CD14-positive monocyte (primary cell): ENCODE data around the gene MAP2K7. TPM values are rescaled to one million over a fixed set of nuclear protein-coding genes. Genes with fewer than 3 reads are reported as not detected.
"Not testable (repeated sequence)": the region's sequence is repeated elsewhere in the genome, so short reads cannot be mapped to it uniquely, and the experiment has no call there.

ENCODE experiments used
- DNase-seq, 3 donors: peaks; one replicate each; pipeline ENCODE4 v3.0.0-alpha.2; 2011 to 2022
- H2AFZ ChIP-seq: 2 replicates; pipeline ENCODE4 v1.6.0; 2012; ENCODE audit warnings: mild to moderate bottlenecking, low read depth, low read length, inconsistent platforms; ENCODE audit not compliant: insufficient read depth, poor library complexity, severe bottlenecking
- H3K27ac ChIP-seq, 2 donors: 1 replicate in 1 of 2; 2 replicates in 1 of 2; pipeline ENCODE4 v1.5.1; 2012 to 2013; ENCODE audit warnings: low read length in 2 of 2, control low read depth in 1 of 2, inconsistent platforms in 1 of 2, low read depth in 1 of 2, mild to moderate bottlenecking in 1 of 2
- H3K27me3 ChIP-seq, 2 donors: one replicate each; pipeline versions ENCODE4 v1.6.0 to v1.6.1; 2011 to 2013; ENCODE audit warnings: low read length in 2 of 2; ENCODE audit not compliant: control insufficient read depth in 2 of 2, insufficient read depth in 2 of 2
- H3K36me3 ChIP-seq, 2 donors: replicated peaks in 1 of 2; 1 replicate in 1 of 2; 2 replicates in 1 of 2; pipeline versions ENCODE4 v1.5.1 to v1.6.1; 2012 to 2013; ENCODE audit warnings: low read length in 2 of 2, control low read depth in 1 of 2, inconsistent platforms in 1 of 2, mild to moderate bottlenecking in 1 of 2; ENCODE audit not compliant: insufficient read depth in 2 of 2, control insufficient read depth in 1 of 2
- H3K4me1 ChIP-seq, 2 donors: 1 replicate in 1 of 2; 2 replicates in 1 of 2; pipeline versions ENCODE4 v1.5.1 to v1.6.1; 2012 to 2013; ENCODE audit warnings: low read length in 2 of 2, control low read depth in 1 of 2, inconsistent platforms in 1 of 2, mild to moderate bottlenecking in 1 of 2, moderate library complexity in 1 of 2; ENCODE audit not compliant: insufficient read depth in 2 of 2, control insufficient read depth in 1 of 2
- H3K4me2 ChIP-seq: replicated peaks from 2 replicates; pipeline ENCODE3; 2012; ENCODE audit warnings: low read length, moderate library complexity, mild to moderate bottlenecking; ENCODE audit not compliant: poor library complexity, severe bottlenecking; ENCODE audit errors: extremely low read depth
- H3K4me3 ChIP-seq, 3 experiments: fragments of 200-600 bp in 1 of 3; sonication (generic) in 1 of 3; replicated peaks in 1 of 3; 1 replicate in 2 of 3; 2 replicates in 1 of 3; pipeline ENCODE4 v1.5.1; 2011 to 2013; ENCODE audit warnings: low read length in 3 of 3, mild to moderate bottlenecking in 3 of 3, control low read depth in 2 of 3, low read depth in 2 of 3, inconsistent platforms in 1 of 3, moderate library complexity in 1 of 3
- H3K79me2 ChIP-seq: 2 replicates; pipeline ENCODE4 v1.6.0; 2012; ENCODE audit warnings: mild to moderate bottlenecking, control low read depth, inconsistent platforms, low read length, moderate library complexity; ENCODE audit not compliant: insufficient read depth
- H3K9ac ChIP-seq: 2 replicates; pipeline ENCODE4 v1.6.0; 2017; ENCODE audit warnings: low read length, mild to moderate bottlenecking; ENCODE audit not compliant: insufficient read depth, poor library complexity, severe bottlenecking
- H3K9me3 ChIP-seq, 2 donors: replicated peaks in 1 of 2; 1 replicate in 1 of 2; 2 replicates in 1 of 2; pipeline versions ENCODE4 v1.5.1 to v1.6.1; 2012 to 2013; ENCODE audit warnings: low read length in 2 of 2, control low read depth in 1 of 2; ENCODE audit not compliant: control insufficient read depth in 1 of 2, insufficient read depth in 1 of 2
- H4K20me1 ChIP-seq: 2 replicates; pipeline ENCODE4 v1.6.0; 2012; ENCODE audit warnings: mild to moderate bottlenecking, low read length, control low read depth, moderate library complexity; ENCODE audit not compliant: insufficient read depth
- H3K27ac Mint-ChIP-seq, 7 donors: one replicate each; pipeline ENCODE4 v1.8.0; 2020; ENCODE audit warnings: mild to moderate bottlenecking in 7 of 7, mixed read lengths in 7 of 7, moderate library complexity in 6 of 7, inconsistent platforms in 2 of 7
- H3K27me3 Mint-ChIP-seq, 3 donors: one replicate each; pipeline ENCODE4 v1.8.0; 2021 to 2022; ENCODE audit warnings: low read depth in 3 of 3, mild to moderate bottlenecking in 3 of 3, mixed read lengths in 3 of 3, moderate library complexity in 3 of 3, inconsistent platforms in 1 of 3
- H3K36me3 Mint-ChIP-seq, 2 donors: one replicate each; pipeline ENCODE4 v1.8.0; 2020; ENCODE audit warnings: mixed read lengths in 2 of 2, inconsistent platforms in 1 of 2, mild to moderate bottlenecking in 1 of 2
- H3K4me1 Mint-ChIP-seq: one replicate; pipeline ENCODE4 v1.8.0; 2020; ENCODE audit warnings: mild to moderate bottlenecking, mixed read lengths
- H3K4me3 Mint-ChIP-seq, 2 donors: one replicate each; pipeline ENCODE4 v1.8.0; 2020; ENCODE audit warnings: mild to moderate bottlenecking in 2 of 2, mixed read lengths in 2 of 2, moderate library complexity in 1 of 2
- H3K9me3 Mint-ChIP-seq, 7 donors: one replicate each; pipeline ENCODE4 v1.8.0; 2020 to 2022; ENCODE audit warnings: mixed read lengths in 7 of 7, mild to moderate bottlenecking in 6 of 7, moderate library complexity in 6 of 7, inconsistent platforms in 2 of 7
- CTCF ChIP-seq: fragments of 200-600 bp; IDR thresholded peaks from one replicate; pipeline ENCODE4 v1.8.0; 2022; ENCODE audit warnings: antibody characterized with exemption, mild to moderate bottlenecking
- WGBS: methylation state at CpG from one replicate; pipeline ENCODE4 v1.1.5; 2013; ENCODE audit warnings: missing lambda C conversion rate; ENCODE audit not compliant: insufficient coverage; 5-methylcytosine and 5-hydroxymethylcytosine counted together
- intact Hi-C, 2 donors: fragments of 100-400 bp; cut with micrococcal nuclease; formaldehyde crosslinking; loops; one replicate each; pipeline versions ENCODE4 v1.15.0 to v1.15.1; 2023
- polyA plus RNA-seq, 3 donors: library from polyadenylated mRNA; depleted of rRNA in 1 of 3; unstranded in 2 of 3; stranded (reverse) in 1 of 3; fragments of 300-500 nt in 2 of 3; fragments of >200 nt in 1 of 3; fragmentation: Illumina TruSeq in 2 of 3; gene quantifications; 1 replicate in 2 of 3; 2 replicates in 1 of 3; pipeline ENCODE4 v1.2.3, GENCODE V29; 2012 to 2021

MAP2K7 gene
- polyA plus RNA-seq, 3 donors: 0.92 to 39.5 (median 1.5) TPM

GRCh38 chr19:7918062-7918614 lies 14.5 kb downstream of the MAP2K7 start:
- WGBS: 13% methylated on average over 19 of the region's 29 CpGs
- Mint-ChIP-seq H3K9me3 (peaks cover 0 to 28% (median 15%) of the 10 kb centered on the region in 7 donors), H3K4me1 (peaks cover 52% of the 10 kb centered on the region), H3K4me3 (peak overlapping the region in 1 of 2 donors; percentile 88), H3K27me3 (peaks cover 48 to 62% (median 55%) of the 10 kb centered on the region in 3 donors), H3K36me3 (peaks cover 16 to 17% of the 10 kb centered on the region in 2 donors)
- not testable (repeated sequence) for H3K9ac ChIP-seq, H3K79me2 ChIP-seq, H3K27ac Mint-ChIP-seq, H2AFZ ChIP-seq, H3K27ac ChIP-seq, DNase-seq
- peak; percentile 28 for TF ChIP-seq CTCF
- Histone ChIP-seq H3K4me2 (peak overlapping the region; percentile 74), H3K4me3 (peak overlapping the region in 1 of 3 experiments; percentile 63), H3K36me3 (peaks cover 10 to 15% of the 10 kb centered on the region in 2 donors), H3K27me3 (peaks cover 26 to 47% of the 10 kb centered on the region in 2 donors), H4K20me1 (peaks cover 16% of the 10 kb centered on the region), H3K4me1 (peaks cover 38 to 62% of the 10 kb centered on the region in 2 donors), H3K9me3 (peaks cover 0 to 19% of the 10 kb centered on the region in 2 donors)
- intact Hi-C loops: loop anchor here in 1 of 2 donors (2.0 kb wide), 1 partner anchor 13 kb away; no protein-coding TSS in a partner anchor

- H3K27me3 ChIP-seq: peaks cover 26 to 47% of the 10 kb centered on the region in 2 donors
- Mint-ChIP-seq H3K27ac (peak overlapping the region in 3 of 7 donors; percentile 45 to 75 (median 54)), H3K9me3 (peaks cover 0 to 28% (median 15%) of the 10 kb centered on the region in 7 donors), H3K36me3 (peaks cover 15 to 17% of the 10 kb centered on the region in 2 donors), H3K4me1 (peaks cover 52% of the 10 kb centered on the region), H3K4me3 (peak overlapping the region; percentile 80 to 88), H3K27me3 (peaks cover 48 to 62% (median 55%) of the 10 kb centered on the region in 3 donors)
- no peaks in the 10 kb centered on the region for H3K79me2 ChIP-seq
- H3K4me1 ChIP-seq: peaks cover 38 to 62% of the 10 kb centered on the region in 2 donors
- WGBS: 22% methylated on average over 22 of the region's 42 CpGs
- intact Hi-C loops: loop anchor here in 1 of 2 donors (2.0 kb wide), 1 partner anchor 14 kb away; no protein-coding TSS in a partner anchor
- no peak overlapping the region for H2AFZ ChIP-seq
- H3K27ac ChIP-seq: no peak overlapping the region
- H3K9me3 ChIP-seq: peaks cover 0 to 19% of the 10 kb centered on the region in 2 donors
- H3K9ac ChIP-seq: no peak overlapping the region
- peaks cover 10% of the 10 kb centered on the region for H4K20me1 ChIP-seq
- no peak overlapping the region for H3K4me3 ChIP-seq
- TF ChIP-seq CTCF: no peak
- H3K4me2 ChIP-seq: no peak overlapping the region
- DNase-seq: no peak
- H3K36me3 ChIP-seq: peaks cover 12 to 15% of the 10 kb centered on the region in 2 donors
These were observed 15.1 kb downstream of the MAP2K7 start for GRCh38 chr19:7918615-7919421.
